PC-9 (cell line): ENCODE measurements around the gene SLC38A1. TPM values are rescaled to one million over a fixed set of nuclear protein-coding genes. Genes with fewer than 3 reads are reported as not detected.

ENCODE experiments used
- BruUV-seq: library from RNA; stranded (reverse); fragments of 400-500 nt; replicated peaks from 2 replicates; lab custom pipeline; 2021; lab: Mats Ljungman, UMichigan
- CTCF ChIA-PET: fragments of 300-600 bp; sonication (Branson Sonifier 250); formaldehyde crosslinking; loops from one replicate; lab custom pipeline; 2022; ENCODE audit warnings: antibody characterized with exemption; lab: Charles Lee
- POLR2A ChIA-PET: fragments of 300-600 bp; sonication (Branson Sonifier 250); formaldehyde crosslinking; loops from one replicate; lab custom pipeline; 2022; ENCODE audit warnings: antibody characterized with exemption; ENCODE audit not compliant: unreplicated experiment; lab: Charles Lee
- DNase-seq, 2 experiments: peaks; one replicate each; pipeline versions ENCODE4 v3.0.0 to v3.0.0-alpha.2; 2015 to 2022; ENCODE audit warnings: mixed read lengths in 1 of 2
- H2AFZ ChIP-seq: fragments of 200-600 bp; sonication (generic); 2 replicates; pipeline ENCODE4 v1.8.1; 2017; ENCODE audit warnings: antibody characterized with exemption
- H3F3A ChIP-seq: fragments of 200-600 bp; sonication (generic); 2 replicates; pipeline ENCODE4 v1.8.1; 2017; ENCODE audit warnings: antibody characterized with exemption, mild to moderate bottlenecking, low read depth; ENCODE audit not compliant: insufficient read depth
- H3K27ac ChIP-seq: fragments of 200-600 bp; sonication (generic); 2 replicates; pipeline ENCODE4 v1.6.1; 2016; ENCODE audit warnings: mixed run types
- H3K27me3 ChIP-seq: fragments of 200-600 bp; sonication (generic); 2 replicates; pipeline ENCODE4 v1.6.1; 2016; ENCODE audit warnings: low read depth, mixed run types; ENCODE audit not compliant: insufficient read depth
- H3K36me3 ChIP-seq: fragments of 200-600 bp; sonication (generic); 2 replicates; pipeline ENCODE4 v1.6.1; 2016; ENCODE audit warnings: low read depth, mixed run types
- H3K4me1 ChIP-seq: fragments of 200-600 bp; sonication (generic); replicated peaks from 2 replicates; pipeline ENCODE4 v1.6.1; 2016; ENCODE audit warnings: mixed run types; ENCODE audit not compliant: insufficient read depth
- H3K4me2 ChIP-seq: fragments of 200-600 bp; sonication (generic); 2 replicates; pipeline ENCODE4 v1.6.1; 2017; ENCODE audit warnings: mixed run types
- H3K4me3 ChIP-seq: fragments of 200-600 bp; sonication (generic); 2 replicates; pipeline ENCODE4 v1.6.1; 2016; ENCODE audit warnings: mixed run types
- H3K79me2 ChIP-seq: fragments of 200-600 bp; sonication (generic); 2 replicates; pipeline ENCODE4 v1.6.1; 2017; ENCODE audit warnings: low read depth, mixed run types
- H3K9me2 ChIP-seq: fragments of 200-600 bp; sonication (generic); 2 replicates; pipeline ENCODE4 v1.8.1; 2017; ENCODE audit warnings: mild to moderate bottlenecking; ENCODE audit not compliant: insufficient read depth
- H3K9me3 ChIP-seq: fragments of 200-600 bp; sonication (generic); 2 replicates; pipeline ENCODE4 v1.8.1; 2016; ENCODE audit warnings: low read depth; ENCODE audit not compliant: insufficient read depth
- H4K20me1 ChIP-seq: fragments of 200-600 bp; sonication (generic); 2 replicates; pipeline ENCODE4 v1.8.1; 2017; ENCODE audit not compliant: insufficient read depth
- EZH2 ChIP-seq: fragments of 200-600 bp; sonication (generic); IDR thresholded peaks from 2 replicates; pipeline ENCODE4 v1.8.0; 2017; ENCODE audit warnings: antibody characterized with exemption, low read depth
- intact Hi-C: fragments of 100-400 bp; cut with micrococcal nuclease; formaldehyde crosslinking; loops from one replicate; pipeline ENCODE4 v1.10.0; 2022; ENCODE audit not compliant: unreplicated experiment
- total RNA-seq: library from RNA; stranded (reverse); gene quantifications from 2 replicates; pipeline ENCODE4 v1.2.3, GENCODE V29; 2021
- TF ChIP-seq, protein P1 (sequence below): fragments of 200-600 bp; sonication (generic); conservative IDR thresholded peaks from 2 replicates; pipeline ENCODE4 v1.6.1; 2017; ENCODE audit warnings: mixed run types, antibody characterized with exemption, mild to moderate bottlenecking, moderate library complexity

The SLC38A1 gene
- total RNA-seq, 1 experiment from 2014 or later: 131 TPM

GRCh38 chr12:46269429-46270241 is 792 bp upstream of the SLC38A1 start:
- Histone ChIP-seq H3K79me2 (peaks cover 61% of the 10 kb centered on the region), H4K20me1 (peaks cover 14% of the 10 kb centered on the region), H3K9me3 (no peaks in the 10 kb centered on the region), H2AFZ (peak overlapping the region; percentile 85), H3K4me3 (peak overlapping the region; percentile 89), H3K4me1 (peaks cover 26% of the 10 kb centered on the region), H3K27me3 (no peaks in the 10 kb centered on the region), H3K9me2 (no peaks in the 10 kb centered on the region), H3F3A (peaks cover 17% of the 10 kb centered on the region), H3K36me3 (peaks cover 26% of the 10 kb centered on the region; the same call in 1 of the 2 replicates), H3K4me2 (peak overlapping the region; percentile 93), H3K27ac (peak overlapping the region; percentile 98)
- CTCF ChIA-PET: interaction anchor here (0.5 to 0.7 kb wide), 2 partner anchors 145 to 1139 kb away, joined by 3 to 5 read pairs; no protein-coding TSS in a partner anchor
- intact Hi-C loops: loop anchor here (2.0 to 10.0 kb wide), 8 partner anchors 103 to 1005 kb away; partner anchors contain the start of genes AMIGO2, PCED1B, SCAF11 and SLC38A2
- DNase-seq: peak; percentile 39 to 67
- TSS peak; percentile 23 for BruUV-seq
- TF ChIP-seq, protein P1, sequence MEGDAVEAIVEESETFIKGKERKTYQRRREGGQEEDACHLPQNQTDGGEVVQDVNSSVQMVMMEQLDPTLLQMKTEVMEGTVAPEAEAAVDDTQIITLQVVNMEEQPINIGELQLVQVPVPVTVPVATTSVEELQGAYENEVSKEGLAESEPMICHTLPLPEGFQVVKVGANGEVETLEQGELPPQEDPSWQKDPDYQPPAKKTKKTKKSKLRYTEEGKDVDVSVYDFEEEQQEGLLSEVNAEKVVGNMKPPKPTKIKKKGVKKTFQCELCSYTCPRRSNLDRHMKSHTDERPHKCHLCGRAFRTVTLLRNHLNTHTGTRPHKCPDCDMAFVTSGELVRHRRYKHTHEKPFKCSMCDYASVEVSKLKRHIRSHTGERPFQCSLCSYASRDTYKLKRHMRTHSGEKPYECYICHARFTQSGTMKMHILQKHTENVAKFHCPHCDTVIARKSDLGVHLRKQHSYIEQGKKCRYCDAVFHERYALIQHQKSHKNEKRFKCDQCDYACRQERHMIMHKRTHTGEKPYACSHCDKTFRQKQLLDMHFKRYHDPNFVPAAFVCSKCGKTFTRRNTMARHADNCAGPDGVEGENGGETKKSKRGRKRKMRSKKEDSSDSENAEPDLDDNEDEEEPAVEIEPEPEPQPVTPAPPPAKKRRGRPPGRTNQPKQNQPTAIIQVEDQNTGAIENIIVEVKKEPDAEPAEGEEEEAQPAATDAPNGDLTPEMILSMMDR: no peak
- TF ChIP-seq EZH2: no peak
- POLR2A ChIA-PET: interaction anchor here (0.5 to 1.3 kb wide), 7 partner anchors 10 to 287 kb away, joined by 3 to 7 read pairs (median 3); no protein-coding TSS in a partner anchor

DNA sequence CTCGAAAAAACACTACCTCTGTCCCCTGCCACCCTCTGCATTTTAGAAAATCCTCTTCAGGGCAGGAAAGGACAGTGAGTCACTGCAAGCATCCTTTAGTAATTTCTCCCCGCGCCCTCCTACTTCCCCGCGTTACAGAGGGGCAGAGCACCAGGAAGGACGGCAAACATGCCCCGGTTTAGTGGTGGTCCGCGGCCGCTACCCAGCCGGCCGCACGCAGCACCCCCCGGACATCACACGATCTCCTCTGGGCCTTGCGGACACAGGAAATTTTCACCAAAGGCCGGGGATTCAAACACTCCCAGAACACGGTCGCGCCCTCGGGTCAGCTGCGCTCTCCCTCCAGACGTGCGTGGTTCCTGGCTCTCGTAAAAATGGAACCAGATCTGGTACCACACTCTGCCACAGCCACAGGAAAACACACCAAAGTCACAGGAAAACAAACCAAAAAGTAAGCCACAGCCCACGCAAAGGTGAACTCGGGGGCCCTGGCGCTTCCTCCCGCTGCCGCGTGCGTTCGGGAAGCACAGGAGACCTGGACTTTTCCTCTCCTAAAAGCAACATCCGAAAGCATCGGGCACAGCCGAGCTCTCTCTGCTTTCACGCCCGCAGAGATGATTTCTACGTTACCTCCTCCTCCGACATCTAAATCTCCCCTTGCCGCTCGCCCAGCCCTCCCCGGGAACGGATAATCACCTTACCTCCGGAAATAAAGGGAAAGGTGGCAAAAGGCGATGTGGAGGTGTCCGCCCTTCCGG is 839 bp downstream of the SLC38A1 start:
- BruUV-seq: TSS peak; percentile 32

More for the DNA sequence above, 839 bp downstream of the SLC38A1 start:
- peaks cover 22% of the 10 kb centered on the region for H4K20me1 ChIP-seq
- H3K9me2 ChIP-seq: no peaks in the 10 kb centered on the region
- H3K9me3 ChIP-seq: no peaks in the 10 kb centered on the region
- peak overlapping the region; percentile 93 for H3K4me2 ChIP-seq
- H3K4me1 ChIP-seq: peaks cover 42% of the 10 kb centered on the region
- H2AFZ ChIP-seq: peak overlapping the region; percentile 85
- TF ChIP-seq, protein P1: no peak
- TF ChIP-seq EZH2: no peak
- ChIA-PET POLR2A (interaction anchor here (1.3 kb wide), 1 partner anchor 289 kb away, joined by 3 read pairs; no protein-coding TSS in a partner anchor), CTCF (no interaction called here)
- no peak for DNase-seq
- peaks cover 77% of the 10 kb centered on the region for H3K79me2 ChIP-seq
- H3F3A ChIP-seq: peaks cover 26% of the 10 kb centered on the region
- intact Hi-C loops: loop anchor here (1.0 to 10.0 kb wide), 9 partner anchors 104 to 1007 kb away; partner anchors contain the start of genes AMIGO2, PCED1B, SCAF11 and SLC38A2
- peaks cover 35% of the 10 kb centered on the region; the same call in 1 of the 2 replicates for H3K36me3 ChIP-seq
- H3K4me3 ChIP-seq: peak overlapping the region; percentile 89
- no peaks in the 10 kb centered on the region for H3K27me3 ChIP-seq
- H3K27ac ChIP-seq: peak overlapping the region; percentile 98
